LoVo (cell line): ENCODE measurements around the gene NME4.

Experiments
- DNase-seq: peaks from one replicate; pipeline ENCODE4 v3.0.0-alpha.2; 2016; ENCODE audit warnings: low spot score

Gene NME4

GRCh38 chr16:426906-427249 lies 29.9 kb downstream of the NME4 start:
- no peak for DNase-seq

GRCh38 chr16:427250-427649 lies 30.3 kb downstream of the NME4 start:
- no peak for DNase-seq

- no peak for DNase-seq
Observed at GRCh38 chr16:430904-431303, 33.9 kb downstream of the NME4 start.

GRCh38 chr16:440627-441026 lies 43.6 kb downstream of the NME4 start:
- no peak for DNase-seq

- no peak for DNase-seq
Observed at GRCh38 chr16:441447-441846, 44.4 kb downstream of the NME4 start.

- DNase-seq, result no peak
Observed at GRCh38 chr16:442976-443375, 46.0 kb downstream of the NME4 start.

- no peak for DNase-seq
Observed at GRCh38 chr16:444027-444426, 47.0 kb downstream of the NME4 start.

GRCh38 chr16:445566-445965 lies 48.6 kb downstream of the NME4 start:
- no peak for DNase-seq
